ENCODE results near the gene SLC13A1.

Gene SLC13A1

DNA sequence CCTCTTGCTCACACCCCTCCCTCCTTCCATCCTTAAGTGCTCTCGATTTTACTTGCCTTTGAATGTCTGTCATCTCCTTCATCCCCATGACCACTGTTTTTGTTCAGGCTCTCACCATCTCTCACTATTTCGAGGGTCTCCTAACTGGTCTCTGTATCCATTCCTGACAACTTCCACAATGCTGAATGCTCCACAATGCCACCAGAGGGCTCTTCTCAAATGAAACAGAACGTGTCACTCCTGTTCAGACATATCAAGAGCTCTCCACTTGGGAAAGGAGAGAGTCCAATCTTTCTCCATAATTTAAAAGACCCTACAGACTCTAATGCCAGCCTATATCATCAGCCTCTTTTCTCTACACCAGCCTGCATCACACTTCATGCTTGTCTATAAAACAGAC lies 9.0 kb upstream of the SLC13A1 start:
- no peak overlapping the region for H2BK12ac ChIP-seq (ENCODE audit: low read length in 2 of 2)
- no peak overlapping the region for H3K23ac ChIP-seq (ENCODE audit: low read length in 2 of 2)
- no peaks in the 10 kb centered on the region for H3K27me3 ChIP-seq (ENCODE audit: control insufficient read depth in 1 of 2, insufficient read depth in 1 of 2, low read length in 2 of 2)
- no peak overlapping the region for H4K8ac ChIP-seq (ENCODE audit: low read length)
- no peak overlapping the region for H2AFZ ChIP-seq (ENCODE audit: low read depth, low read length)
- WGBS = 46% methylated on average over 3 of the region's 3 CpGs
- H2AK5ac ChIP-seq (ENCODE audit: low read length, severe bottlenecking) = no peak overlapping the region
- H3K18ac ChIP-seq (ENCODE audit: low read depth in 1 of 2, low read length in 2 of 2) = no peak overlapping the region
- H2BK120ac ChIP-seq (ENCODE audit: low read depth, low read length) = no peak overlapping the region
- H3K27ac ChIP-seq (ENCODE audit: low read length, poor library complexity, severe bottlenecking) = no peak overlapping the region
- no peak overlapping the region for H4K91ac ChIP-seq (ENCODE audit: low read length)
- H3K36me3 ChIP-seq (ENCODE audit: control insufficient read depth in 1 of 2, insufficient read depth in 2 of 2, low read depth in 1 of 2, low read length in 2 of 2) = no peaks in the 10 kb centered on the region
- no peak overlapping the region for H3K4me3 ChIP-seq (ENCODE audit: insufficient read depth in 1 of 2, low read depth in 1 of 2, low read length in 2 of 2)
- no peaks in the 10 kb centered on the region for H3K9me3 ChIP-seq (ENCODE audit: control insufficient read depth, low read length)
- no peak overlapping the region for H3K4me2 ChIP-seq (ENCODE audit: low read length, poor library complexity, severe bottlenecking)
- no peaks in the 10 kb centered on the region for H3K79me1 ChIP-seq (replicated peaks; ENCODE audit: low read length, poor library complexity, severe bottlenecking)
- H3K4me1 ChIP-seq (ENCODE audit: control insufficient read depth, insufficient read depth, low read depth, low read length) = no peaks in the 10 kb centered on the region
- no peak overlapping the region for H3K4ac ChIP-seq (ENCODE audit: low read depth in 1 of 2, low read length in 2 of 2)
- H2BK5ac ChIP-seq (ENCODE audit: low read depth, low read length, poor library complexity, severe bottlenecking) = no peak overlapping the region
- no peak overlapping the region for H3K9ac ChIP-seq (ENCODE audit: low read length)
- DNase-seq = peak; percentile 38
- no peak overlapping the region for H3K14ac ChIP-seq (ENCODE audit: low read length in 2 of 2)
- no peak overlapping the region for H2BK15ac ChIP-seq (ENCODE audit: low read depth, poor library complexity, severe bottlenecking)

DNA sequence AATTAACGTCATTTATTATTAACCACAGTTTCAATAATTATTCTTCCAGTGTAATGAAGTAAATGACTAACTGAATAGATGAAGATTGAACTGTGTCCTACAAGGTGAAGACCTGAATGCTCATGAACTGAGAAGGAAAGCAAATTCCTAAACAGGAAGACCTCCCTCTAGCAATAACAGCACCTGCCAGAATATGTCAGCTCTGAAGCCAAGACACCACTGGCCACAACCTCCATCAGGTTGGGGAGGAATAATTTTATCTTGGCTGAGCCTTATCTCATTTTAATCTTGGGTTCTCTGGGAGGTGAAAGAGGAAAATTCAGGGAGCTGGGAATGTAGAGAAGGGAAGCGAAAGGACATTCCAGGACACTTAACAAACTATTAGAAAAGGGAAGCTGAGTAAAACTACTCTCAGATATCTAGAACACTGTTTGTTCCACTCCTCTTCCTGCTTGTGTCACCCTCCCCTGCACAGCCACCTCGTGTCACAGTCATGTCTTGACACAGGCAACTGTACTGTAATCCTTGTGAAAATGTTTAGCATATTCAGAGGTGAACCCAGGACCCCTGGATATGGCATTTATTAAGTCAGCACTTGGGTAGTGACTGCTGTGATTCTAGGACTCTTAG lies 4.6 kb upstream of the SLC13A1 start:
- Histone ChIP-seq H3K4me2 (ENCODE audit: low read length, poor library complexity, severe bottlenecking) (no peak overlapping the region), H4K91ac (ENCODE audit: low read length) (no peak overlapping the region), H3K9ac (ENCODE audit: low read length) (no peak overlapping the region), H2BK120ac (ENCODE audit: low read depth, low read length) (no peak overlapping the region), H2AFZ (ENCODE audit: low read depth, low read length) (no peak overlapping the region), H3K14ac (ENCODE audit: low read length in 2 of 2) (no peak overlapping the region), H3K27ac (ENCODE audit: low read length, poor library complexity, severe bottlenecking) (no peak overlapping the region), H3K4me1 (ENCODE audit: control insufficient read depth, insufficient read depth, low read depth, low read length) (no peaks in the 10 kb centered on the region), H2BK15ac (ENCODE audit: low read depth, poor library complexity, severe bottlenecking) (no peak overlapping the region), H3K27me3 (ENCODE audit: control insufficient read depth in 1 of 2, insufficient read depth in 1 of 2, low read length in 2 of 2) (no peaks in the 10 kb centered on the region), H3K18ac (ENCODE audit: low read depth in 1 of 2, low read length in 2 of 2) (peak overlapping the region in 1 of 2 experiments; percentile 66), H3K36me3 (ENCODE audit: control insufficient read depth in 1 of 2, insufficient read depth in 2 of 2, low read depth in 1 of 2, low read length in 2 of 2) (no peaks in the 10 kb centered on the region), H3K9me3 (ENCODE audit: control insufficient read depth, low read length) (no peaks in the 10 kb centered on the region), H2AK5ac (ENCODE audit: low read length, severe bottlenecking) (no peak overlapping the region), H3K23ac (ENCODE audit: low read length in 2 of 2) (no peak overlapping the region), H2BK5ac (ENCODE audit: low read depth, low read length, poor library complexity, severe bottlenecking) (no peak overlapping the region), H3K4me3 (ENCODE audit: insufficient read depth in 1 of 2, low read depth in 1 of 2, low read length in 2 of 2) (no peak overlapping the region), H3K79me1 (replicated peaks; ENCODE audit: low read length, poor library complexity, severe bottlenecking) (no peaks in the 10 kb centered on the region), H2BK12ac (ENCODE audit: low read length in 2 of 2) (no peak overlapping the region), H3K4ac (ENCODE audit: low read depth in 1 of 2, low read length in 2 of 2) (no peak overlapping the region), H4K8ac (ENCODE audit: low read length) (no peak overlapping the region)
- DNase-seq = no peak
- no CpG with 5 or more reads among the region's 3 CpGs for WGBS

- no peak overlapping the region for H2AK5ac ChIP-seq (ENCODE audit: low read length, severe bottlenecking)
- H3K14ac ChIP-seq (ENCODE audit: low read length in 2 of 2) = no peak overlapping the region
- 51% methylated on average over 3 of the region's 3 CpGs for WGBS
- H3K23ac ChIP-seq (ENCODE audit: low read length in 2 of 2) = no peak overlapping the region
- no peaks in the 10 kb centered on the region for H3K4me1 ChIP-seq (ENCODE audit: control insufficient read depth, insufficient read depth, low read depth, low read length)
- H2BK12ac ChIP-seq (ENCODE audit: low read length in 2 of 2) = no peak overlapping the region
- H3K4ac ChIP-seq (ENCODE audit: low read depth in 1 of 2, low read length in 2 of 2) = no peak overlapping the region
- no peaks in the 10 kb centered on the region for H3K79me1 ChIP-seq (replicated peaks; ENCODE audit: low read length, poor library complexity, severe bottlenecking)
- H2AFZ ChIP-seq (ENCODE audit: low read depth, low read length) = no peak overlapping the region
- H3K4me3 ChIP-seq (ENCODE audit: insufficient read depth in 1 of 2, low read depth in 1 of 2, low read length in 2 of 2) = no peak overlapping the region
- no peak overlapping the region for H2BK15ac ChIP-seq (ENCODE audit: low read depth, poor library complexity, severe bottlenecking)
- no peak for DNase-seq
- no peak overlapping the region for H2BK120ac ChIP-seq (ENCODE audit: low read depth, low read length)
- H4K91ac ChIP-seq (ENCODE audit: low read length) = no peak overlapping the region
- no peak overlapping the region for H4K8ac ChIP-seq (ENCODE audit: low read length)
- no peak overlapping the region for H3K27ac ChIP-seq (ENCODE audit: low read length, poor library complexity, severe bottlenecking)
- no peak overlapping the region for H3K18ac ChIP-seq (ENCODE audit: low read depth in 1 of 2, low read length in 2 of 2)
- no peaks in the 10 kb centered on the region for H3K9me3 ChIP-seq (ENCODE audit: control insufficient read depth, low read length)
- H3K36me3 ChIP-seq (ENCODE audit: control insufficient read depth in 1 of 2, insufficient read depth in 2 of 2, low read depth in 1 of 2, low read length in 2 of 2) = no peaks in the 10 kb centered on the region
- H2BK5ac ChIP-seq (ENCODE audit: low read depth, low read length, poor library complexity, severe bottlenecking) = no peak overlapping the region
- no peaks in the 10 kb centered on the region for H3K27me3 ChIP-seq (ENCODE audit: control insufficient read depth in 1 of 2, insufficient read depth in 1 of 2, low read length in 2 of 2)
- no peak overlapping the region for H3K9ac ChIP-seq (ENCODE audit: low read length)
- H3K4me2 ChIP-seq (ENCODE audit: low read length, poor library complexity, severe bottlenecking) = no peak overlapping the region
Observed at GRCh38 chr7:123201901-123202300, 2.1 kb upstream of the SLC13A1 start.

GRCh38 chr7:123198668-123199652 lies 809 bp downstream of the SLC13A1 start:
- Histone ChIP-seq H3K79me1 (replicated peaks; ENCODE audit: low read length, poor library complexity, severe bottlenecking) (no peaks in the 10 kb centered on the region), H3K27ac (ENCODE audit: low read length, poor library complexity, severe bottlenecking) (no peak overlapping the region), H2BK12ac (ENCODE audit: low read length in 2 of 2) (no peak overlapping the region), H3K9ac (ENCODE audit: low read length) (no peak overlapping the region), H4K8ac (ENCODE audit: low read length) (no peak overlapping the region), H2AFZ (ENCODE audit: low read depth, low read length) (no peak overlapping the region), H3K9me3 (ENCODE audit: control insufficient read depth, low read length) (no peaks in the 10 kb centered on the region), H2AK5ac (ENCODE audit: low read length, severe bottlenecking) (no peak overlapping the region), H3K23ac (ENCODE audit: low read length in 2 of 2) (no peak overlapping the region), H3K14ac (ENCODE audit: low read length in 2 of 2) (no peak overlapping the region), H3K18ac (ENCODE audit: low read depth in 1 of 2, low read length in 2 of 2) (no peak overlapping the region), H3K4me1 (ENCODE audit: control insufficient read depth, insufficient read depth, low read depth, low read length) (no peaks in the 10 kb centered on the region), H3K4me3 (ENCODE audit: insufficient read depth in 1 of 2, low read depth in 1 of 2, low read length in 2 of 2) (no peak overlapping the region), H2BK5ac (ENCODE audit: low read depth, low read length, poor library complexity, severe bottlenecking) (no peak overlapping the region), H3K36me3 (ENCODE audit: control insufficient read depth in 1 of 2, insufficient read depth in 2 of 2, low read depth in 1 of 2, low read length in 2 of 2) (no peaks in the 10 kb centered on the region), H3K4ac (ENCODE audit: low read depth in 1 of 2, low read length in 2 of 2) (no peak overlapping the region), H2BK120ac (ENCODE audit: low read depth, low read length) (no peak overlapping the region), H4K91ac (ENCODE audit: low read length) (no peak overlapping the region), H2BK15ac (ENCODE audit: low read depth, poor library complexity, severe bottlenecking) (no peak overlapping the region), H3K4me2 (ENCODE audit: low read length, poor library complexity, severe bottlenecking) (no peak overlapping the region), H3K27me3 (ENCODE audit: control insufficient read depth in 1 of 2, insufficient read depth in 1 of 2, low read length in 2 of 2) (no peaks in the 10 kb centered on the region)
- DNase-seq = no peak
- 65% methylated on average over 2 of the region's 2 CpGs for WGBS

All from mesenchymal stem cell (in vitro differentiated cells and primary cell).